ENCODE results near the gene FRMD4A.
"Not testable (repeated sequence)": the region's sequence is repeated elsewhere in the genome, so short reads cannot be mapped to it uniquely, and the experiment has no call there.

Gene FRMD4A

DNA sequence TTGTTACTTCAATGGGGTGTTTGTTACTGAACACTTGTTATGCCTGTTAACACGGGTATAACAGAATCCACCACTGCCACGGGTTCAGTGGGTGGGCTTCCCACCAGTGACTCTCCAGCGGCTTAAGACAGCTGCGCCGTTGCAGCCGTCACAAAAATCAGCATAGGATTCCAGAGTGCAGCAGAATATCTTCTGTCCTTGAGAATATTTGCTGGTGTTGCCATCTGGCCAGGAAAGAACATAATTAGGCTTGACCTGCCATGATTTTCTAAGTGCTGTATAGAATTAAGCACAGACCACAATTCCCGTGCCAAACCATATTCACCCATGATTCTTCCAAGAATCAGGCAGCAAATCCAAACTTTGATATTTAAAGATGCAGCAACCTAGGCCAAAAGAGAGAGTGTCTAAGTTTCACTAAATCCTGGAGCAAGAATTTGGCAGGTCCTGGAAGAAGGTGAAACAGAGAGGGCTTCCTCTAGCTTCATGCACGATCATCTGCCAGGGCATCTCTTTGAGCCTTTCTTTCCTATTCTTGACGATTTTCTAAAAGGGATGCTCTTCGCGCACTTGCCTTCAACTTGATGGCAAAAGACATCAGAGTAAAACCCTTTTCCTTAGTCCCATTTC, 95.0 kb downstream of the FRMD4A start:
- no peak for DNase-seq

DNA sequence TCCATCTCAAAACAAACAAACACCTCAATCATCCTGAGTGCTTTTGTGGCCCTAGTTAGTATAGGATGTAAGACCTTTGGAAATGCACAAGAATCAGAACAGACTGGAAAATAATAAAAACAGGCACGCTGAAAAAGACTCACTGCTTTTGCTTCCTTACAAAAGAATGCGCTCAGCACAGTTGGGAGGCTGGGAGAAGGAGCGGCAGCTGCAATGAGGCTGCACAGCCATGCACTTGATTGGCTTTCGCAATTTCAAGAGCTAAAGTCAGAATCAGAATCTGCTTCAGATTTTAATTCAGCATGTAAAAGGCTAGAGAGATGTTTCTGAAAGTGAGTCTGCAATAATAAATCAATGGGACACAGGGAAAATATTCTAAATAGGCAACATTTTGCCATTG, 97.2 kb downstream of the FRMD4A start:
- no peak for DNase-seq

DNA sequence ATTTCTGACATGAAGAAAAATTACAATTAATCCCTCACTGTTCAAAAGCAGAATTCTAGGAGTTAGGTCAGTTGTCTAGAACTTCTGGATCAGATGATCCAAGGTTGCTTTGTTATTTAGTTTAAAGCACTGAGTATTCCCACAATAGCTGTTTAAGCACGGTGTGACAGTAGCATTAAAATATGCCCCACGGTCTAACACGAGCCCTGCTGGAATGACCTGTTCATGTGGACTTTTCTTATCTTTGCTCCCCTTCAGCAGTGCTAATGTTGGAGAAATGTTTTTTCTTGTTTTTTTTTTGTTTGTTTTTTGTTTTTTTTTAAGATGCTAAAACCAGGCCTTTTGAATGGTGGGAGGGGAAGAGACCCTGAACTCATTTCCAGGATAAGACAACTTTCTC, 101.9 kb downstream of the FRMD4A start:
- not testable (repeated sequence) for DNase-seq

DNA sequence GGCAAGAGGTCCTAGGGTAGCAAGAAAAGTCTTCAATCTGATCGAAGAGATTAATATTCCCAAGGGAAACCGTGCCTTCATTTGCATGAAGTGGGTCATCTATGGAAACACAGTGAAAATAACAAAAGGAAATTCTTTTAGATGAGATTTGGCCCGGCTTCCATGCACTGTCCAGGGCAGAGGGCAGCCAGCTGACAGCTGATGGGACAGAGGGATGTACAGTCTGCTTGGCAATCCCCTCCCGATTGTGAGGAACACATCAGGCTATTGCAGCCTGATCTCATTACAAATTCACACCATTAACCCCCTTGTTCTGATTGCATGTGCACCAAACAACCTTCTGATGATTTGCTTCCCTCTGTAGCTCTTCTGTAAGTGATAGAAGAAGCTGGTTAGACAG, 105.3 kb downstream of the FRMD4A start:
- no peak for DNase-seq

DNA sequence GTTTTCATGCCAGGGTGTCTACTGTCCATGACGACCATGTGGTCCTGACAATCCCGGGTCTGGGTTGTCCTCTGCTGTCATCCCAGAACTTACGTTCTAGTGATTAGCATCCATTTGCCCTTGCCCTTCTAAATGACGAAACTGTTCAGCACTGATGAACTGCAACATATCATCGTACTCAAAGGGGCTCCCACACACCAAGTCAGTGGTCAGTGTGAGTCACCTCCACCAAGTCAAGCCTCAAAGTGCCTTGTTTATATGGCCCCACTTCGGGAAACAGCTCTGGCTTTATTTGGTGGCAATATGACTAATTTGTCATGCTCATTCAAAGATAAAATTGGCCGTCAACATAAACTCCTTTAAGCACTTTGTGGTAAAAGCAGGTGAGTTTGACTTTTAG, 110.7 kb downstream of the FRMD4A start:
- DNase-seq = no peak

DNA sequence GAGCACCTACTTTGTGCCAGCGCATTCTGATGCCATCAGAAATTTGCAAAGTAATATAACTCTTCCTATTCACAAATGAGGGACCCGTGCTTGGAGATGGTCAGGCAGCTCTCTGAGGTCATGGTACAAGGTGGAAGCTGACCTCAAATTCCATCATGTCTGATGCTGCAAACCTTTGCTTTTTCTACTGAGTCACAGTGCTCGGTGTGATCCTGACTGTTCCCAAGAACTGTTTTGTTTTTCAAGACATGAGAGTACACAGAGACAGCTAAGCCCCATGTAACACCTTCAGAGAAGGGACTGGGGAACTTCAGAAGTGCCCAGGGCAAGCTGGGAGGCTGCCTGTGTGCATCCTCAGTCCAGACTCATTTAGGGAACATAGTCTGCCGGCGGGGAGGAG, 111.3 kb downstream of the FRMD4A start:
- no peak for DNase-seq

DNA sequence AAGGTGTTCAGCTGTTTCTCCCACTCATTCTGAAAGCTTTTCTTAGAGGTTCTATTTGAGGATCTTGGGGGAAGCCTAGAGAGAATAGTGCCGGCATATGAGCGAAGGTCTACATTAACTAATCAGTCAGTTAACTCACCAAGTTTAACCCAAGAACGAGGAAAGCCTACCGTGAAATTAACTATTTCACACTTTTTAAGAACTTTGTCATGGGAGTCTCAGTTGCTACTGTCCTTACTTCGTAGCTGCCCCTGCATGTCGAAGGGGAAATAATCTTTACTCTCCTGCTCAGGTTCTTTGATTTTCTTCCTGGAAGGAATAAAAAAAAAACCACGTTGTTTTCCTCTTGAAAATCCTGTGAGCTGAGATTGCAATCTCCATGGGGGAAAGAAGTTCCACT, 115.1 kb downstream of the FRMD4A start:
- DNase-seq = no peak

DNA sequence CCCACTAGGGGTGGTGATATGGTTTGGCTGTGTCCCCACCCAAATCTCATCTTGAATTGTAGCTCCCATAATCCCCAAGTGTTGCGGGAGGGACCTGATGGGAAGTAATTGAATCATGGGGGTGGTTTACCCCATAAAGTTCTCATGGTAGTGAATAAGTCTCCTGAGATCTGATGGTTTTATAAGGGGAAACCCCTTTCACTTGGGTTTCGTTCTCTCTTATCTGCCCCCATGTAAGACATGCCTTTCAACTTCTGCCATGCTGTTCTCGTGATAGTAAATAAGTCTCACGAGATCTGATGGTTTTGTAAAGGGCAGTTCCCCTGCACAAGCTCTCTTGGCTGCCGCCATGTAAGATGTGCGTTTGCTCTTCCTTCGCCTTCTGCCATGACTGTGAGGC, 117.0 kb downstream of the FRMD4A start:
- DNase-seq = not testable (repeated sequence)

DNA sequence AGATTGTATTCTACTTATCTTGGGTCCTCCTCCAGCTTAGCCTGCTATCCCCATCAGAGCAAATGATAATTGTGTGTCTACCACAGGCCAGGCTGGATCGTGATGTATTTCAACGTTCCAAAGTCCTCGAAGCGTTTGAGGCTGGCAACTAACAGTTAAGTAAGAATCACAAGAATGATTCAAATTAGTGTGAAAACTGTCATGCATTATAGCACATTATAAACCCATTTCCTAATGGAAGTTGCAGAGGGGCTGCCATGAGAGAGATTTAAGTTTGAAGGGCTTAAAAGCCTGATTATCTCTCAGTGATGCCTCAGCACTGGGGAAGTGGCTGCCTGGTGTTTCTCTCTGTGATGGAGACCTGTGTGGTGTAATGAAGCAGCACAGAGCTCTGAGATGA, 119.1 kb downstream of the FRMD4A start:
- DNase-seq = no peak

DNA sequence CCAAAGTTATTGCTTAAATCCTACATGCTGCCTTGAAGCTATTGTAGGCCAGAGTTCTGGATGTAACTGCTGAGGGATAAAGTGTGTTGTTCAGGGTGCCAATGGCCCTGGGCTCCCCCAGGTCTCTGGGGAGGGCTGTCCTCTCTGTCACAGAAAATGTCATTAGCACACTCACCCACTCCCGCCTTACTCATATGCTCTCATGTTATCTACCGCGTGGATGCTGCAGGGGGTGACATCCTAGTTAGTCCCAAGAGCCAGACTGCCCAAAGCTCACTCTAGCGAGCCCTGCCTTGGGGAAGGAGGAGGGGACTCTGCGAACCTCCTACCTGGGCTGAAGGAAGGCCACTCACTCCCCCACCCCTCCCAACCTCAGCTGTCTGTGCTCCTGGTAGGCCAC, 122.5 kb downstream of the FRMD4A start:
- DNase-seq = no peak

DNA sequence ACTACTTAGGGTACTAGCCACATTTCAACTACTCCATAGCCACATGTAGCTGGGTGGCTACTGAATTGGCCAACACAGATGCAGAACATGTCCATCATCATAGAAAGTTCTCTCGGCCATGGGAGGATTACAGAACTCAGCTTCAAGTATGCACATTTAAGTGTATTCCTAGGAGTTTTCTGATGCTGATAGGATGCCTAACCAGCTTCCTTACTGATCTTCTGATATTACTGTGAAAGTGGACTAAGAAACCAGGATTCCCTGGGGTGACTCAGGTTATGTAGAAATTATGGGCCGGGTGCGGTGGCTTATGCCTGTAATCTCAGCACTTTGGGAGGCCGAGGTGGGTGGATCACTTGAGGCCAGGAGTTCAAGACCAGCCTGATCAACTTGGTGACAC, 125.5 kb downstream of the FRMD4A start:
- no peak for DNase-seq

DNA sequence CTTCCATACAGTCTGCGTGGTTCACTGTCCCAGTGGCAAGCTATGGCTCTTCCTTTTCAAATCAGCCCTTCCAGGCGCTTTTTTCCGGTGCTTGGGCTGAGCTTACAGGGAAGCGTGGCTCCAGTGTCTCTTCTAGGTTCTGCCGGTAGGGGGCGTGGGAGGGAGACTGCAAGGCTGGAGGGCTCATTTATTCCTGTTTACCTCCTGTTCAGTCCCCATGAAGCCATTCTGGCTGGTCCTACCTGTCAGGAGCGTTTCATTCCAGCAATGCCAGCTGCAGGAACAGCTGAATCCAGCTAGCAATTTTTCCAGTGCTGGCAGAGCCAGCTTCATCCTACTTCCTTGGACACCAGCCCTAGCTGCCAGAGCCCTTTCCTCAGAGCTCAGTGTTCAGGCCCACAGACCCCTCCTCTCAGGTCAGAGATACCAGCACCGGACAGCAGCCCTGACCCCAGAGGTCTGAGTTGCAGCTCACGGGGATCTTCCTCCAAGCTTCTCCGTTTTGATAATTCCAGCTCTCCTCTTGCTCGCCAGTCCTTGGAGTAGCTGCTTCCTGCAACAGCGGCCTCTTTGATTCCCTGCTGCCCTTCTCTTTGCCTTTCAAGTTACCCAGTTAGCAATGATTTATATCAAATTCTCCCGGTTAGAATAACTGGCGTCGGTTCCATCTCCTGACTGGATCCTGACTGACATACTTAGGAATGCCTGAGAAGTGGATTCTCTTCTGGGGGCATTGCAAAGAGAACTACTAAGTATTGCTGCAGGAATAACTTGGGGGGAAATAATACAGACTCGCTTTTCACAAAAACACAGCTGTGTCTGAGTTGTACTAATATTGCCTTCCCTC, 129.8 kb downstream of the FRMD4A start:
- DNase-seq = no peak

DNA sequence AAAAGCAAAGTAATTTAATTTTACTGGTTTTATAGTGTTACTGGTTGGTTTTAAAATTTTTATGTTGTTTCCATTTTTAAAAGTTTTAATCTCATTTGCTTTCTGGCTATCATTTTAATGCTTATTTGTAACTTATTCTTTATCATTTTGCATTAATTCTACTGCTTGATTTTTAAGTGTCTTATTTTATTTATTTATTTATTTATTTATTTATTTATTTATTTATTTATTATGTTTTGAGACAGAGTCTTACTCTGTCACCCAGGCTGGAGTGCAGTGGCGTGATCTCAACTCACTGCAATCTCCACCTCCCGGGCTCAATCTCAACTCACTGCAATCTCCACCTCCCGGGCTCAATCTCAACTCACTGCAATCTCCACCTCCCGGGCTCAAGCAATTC, 131.6 kb downstream of the FRMD4A start:
- not testable (repeated sequence) for DNase-seq

DNA sequence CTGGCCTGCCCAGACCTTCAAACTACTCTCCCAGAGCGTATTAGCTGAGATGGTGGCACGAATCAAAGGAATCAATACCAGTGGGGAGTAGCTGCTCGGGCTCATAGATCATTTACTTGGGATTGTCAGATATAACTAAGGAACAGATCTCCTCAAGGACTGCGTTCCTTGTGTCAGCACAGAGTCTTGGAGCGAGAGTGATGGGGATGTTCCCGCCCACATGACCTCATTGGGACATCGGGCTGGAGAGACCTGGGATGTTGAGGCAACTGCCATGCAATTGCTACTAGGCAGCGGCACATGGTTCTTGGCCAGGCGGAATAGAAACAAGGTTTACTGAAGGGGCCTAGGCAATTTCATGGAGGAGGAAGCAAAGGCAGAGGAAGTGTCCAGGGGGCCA, 132.6 kb downstream of the FRMD4A start:
- DNase-seq = no peak

DNA sequence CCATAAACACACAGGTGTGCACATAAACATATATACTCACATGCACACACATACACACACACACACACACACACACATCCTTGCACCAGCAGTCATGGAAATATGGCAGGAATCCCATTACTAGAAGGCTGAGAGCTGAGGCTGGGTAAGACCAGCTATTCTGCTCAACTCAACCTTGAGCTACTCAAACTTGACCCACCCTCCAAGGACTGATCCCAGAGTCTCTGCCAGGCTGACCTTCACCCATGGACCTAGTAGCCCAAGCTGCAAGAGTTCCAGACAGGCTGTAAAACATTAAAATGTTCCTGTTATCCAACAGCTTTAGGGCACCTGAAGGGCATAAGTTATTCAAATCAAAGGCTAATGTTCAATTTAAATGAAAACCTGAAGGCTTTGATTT, 134.6 kb downstream of the FRMD4A start:
- DNase-seq = no peak

DNA sequence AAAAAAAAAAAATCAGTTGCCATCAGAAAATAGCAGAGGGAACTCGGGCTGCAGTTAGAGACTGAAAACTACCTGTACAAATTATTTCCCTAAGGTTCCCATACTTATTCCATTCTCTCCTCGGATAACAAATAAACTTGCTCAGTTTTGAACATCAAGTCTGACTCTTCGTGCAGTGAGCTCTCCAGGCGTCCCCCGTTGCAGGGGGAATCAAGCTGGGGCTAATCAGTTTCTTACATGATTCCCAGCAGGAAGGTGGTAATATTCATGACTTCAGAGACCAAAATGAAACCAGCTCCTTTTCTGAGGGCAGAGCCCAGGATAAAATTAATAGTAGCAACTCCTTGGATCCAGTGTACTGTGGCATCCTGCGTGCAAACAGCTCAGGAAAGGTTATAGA, 135.3 kb downstream of the FRMD4A start:
- DNase-seq = no peak

DNA sequence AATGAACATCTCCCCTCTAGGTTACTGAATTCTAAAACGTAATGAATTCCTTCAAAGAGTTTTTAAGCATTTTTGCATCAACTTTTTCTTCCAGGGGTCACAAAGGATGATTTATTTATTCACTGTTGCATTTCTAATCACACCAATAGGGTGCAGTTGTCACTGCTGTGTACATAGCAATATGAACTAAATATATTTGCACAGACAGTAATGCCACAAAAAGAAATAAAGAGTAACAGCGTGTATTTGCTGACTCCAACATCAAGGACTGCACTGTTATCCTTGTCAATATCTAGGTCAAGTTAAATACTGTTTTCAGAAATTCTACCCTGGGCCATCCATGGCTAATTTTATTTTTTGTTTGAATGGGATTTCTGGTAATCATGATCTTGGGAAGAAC, 138.0 kb downstream of the FRMD4A start:
- DNase-seq = no peak

DNA sequence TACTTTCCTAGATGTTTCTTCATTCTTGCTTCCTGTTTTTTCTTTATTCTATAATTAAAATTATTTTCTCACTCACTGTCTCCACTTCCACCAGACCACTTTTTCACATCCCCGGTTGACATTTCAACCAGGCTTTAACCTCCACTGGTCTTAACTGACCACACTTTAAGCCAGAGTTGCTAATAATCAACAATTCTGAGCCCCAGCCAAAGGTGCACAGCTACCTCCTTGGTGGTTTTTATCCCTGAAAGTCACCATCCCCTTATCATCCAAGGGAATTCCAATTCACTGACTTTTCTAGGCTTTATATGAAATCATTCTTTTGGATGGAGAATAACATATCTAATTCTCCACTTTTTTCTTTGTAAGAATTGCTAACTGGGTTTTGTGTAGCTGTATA, 138.9 kb downstream of the FRMD4A start:
- no peak for DNase-seq

DNA sequence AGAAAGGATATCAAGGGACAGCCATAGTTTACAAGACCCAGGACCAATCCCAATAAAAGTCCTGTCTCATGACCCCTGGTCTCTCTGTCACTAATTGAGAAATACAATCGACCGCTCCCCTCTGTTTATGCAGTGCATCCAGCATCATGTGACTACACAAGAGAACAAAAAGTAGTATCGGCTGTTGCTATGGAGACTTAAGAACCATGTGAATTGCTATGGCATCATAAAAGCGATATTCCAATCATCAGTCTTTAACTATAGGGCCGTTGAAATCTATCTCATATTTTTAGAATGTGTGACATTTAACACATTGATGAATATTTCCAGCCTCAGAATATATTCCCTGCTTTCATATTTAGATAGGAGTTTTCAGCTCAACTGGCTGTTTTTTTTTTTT, 139.3 kb downstream of the FRMD4A start:
- DNase-seq = no peak

DNA sequence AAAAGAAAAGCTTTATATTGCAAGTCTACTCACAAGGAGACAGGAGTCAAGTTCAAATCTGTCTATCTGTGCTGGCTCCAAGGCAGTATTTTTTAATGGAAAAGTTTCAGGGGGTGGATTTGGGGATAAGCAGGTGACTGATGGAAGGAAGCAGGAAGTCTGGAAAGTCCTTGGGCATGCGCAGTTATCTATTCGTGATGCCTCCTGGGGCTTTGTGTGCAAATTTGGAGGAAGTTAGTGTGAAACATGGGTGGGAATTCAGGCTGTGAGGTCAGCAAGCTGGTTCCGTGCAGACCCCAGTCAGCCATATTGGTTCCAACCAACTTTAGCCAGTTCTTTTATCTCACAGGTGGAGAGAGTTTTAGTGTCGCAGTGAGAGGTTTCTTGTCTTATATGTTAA, 140.0 kb downstream of the FRMD4A start:
- no peak for DNase-seq

DNA sequence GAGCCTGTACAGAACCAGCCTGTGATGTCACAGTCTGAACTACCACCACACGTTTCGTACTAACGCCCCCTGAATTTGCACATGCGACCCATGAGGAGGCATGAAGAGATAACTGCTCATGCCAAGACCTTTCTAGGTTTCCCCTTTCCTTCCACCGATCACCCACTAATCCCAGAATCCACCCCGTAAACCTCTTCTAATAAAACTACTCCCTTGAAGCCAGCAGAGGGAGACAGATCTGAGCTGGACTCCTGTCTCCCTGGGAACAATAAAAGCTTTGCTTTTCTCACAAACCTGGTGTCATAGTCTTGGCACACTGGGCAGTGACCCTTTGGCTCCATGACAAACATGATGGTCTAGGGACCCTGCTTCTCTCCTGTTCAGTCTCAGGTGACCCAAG, 144.5 kb downstream of the FRMD4A start:
- DNase-seq = no peak

DNA sequence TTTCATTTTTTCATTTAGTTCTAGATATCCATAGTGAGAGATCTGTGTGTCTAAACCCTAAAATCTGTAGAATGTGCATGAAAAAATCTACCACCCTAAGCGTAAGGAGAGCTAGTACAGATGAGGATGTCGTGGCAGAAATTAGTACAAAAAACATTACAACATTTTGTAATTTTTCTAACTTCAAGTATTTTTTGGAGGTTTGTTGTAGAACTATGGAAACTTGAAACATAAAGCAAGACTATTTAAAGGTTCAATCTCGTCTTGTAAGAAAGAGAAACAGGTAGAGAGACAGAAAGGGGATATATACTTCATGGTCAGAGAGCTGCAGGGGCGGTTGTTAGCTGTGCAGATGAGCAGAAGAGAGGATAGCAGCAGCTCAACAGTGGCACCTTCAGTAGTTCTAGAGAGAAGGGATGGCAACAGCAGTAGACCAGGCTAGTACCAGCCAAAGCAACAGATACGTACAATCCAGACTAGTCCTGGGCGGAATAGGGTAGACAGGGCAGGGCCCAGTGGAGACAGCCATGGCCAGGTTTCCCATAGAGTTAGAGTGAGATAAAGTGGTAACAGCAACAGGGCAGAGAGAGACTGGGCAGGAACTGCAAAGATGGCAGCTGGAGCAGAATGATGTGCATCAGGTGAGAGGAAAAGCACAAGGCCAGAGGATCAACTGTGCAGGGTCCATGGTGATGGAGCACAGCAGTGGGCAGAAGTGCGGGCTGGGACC, 145.2 kb downstream of the FRMD4A start:
- no peak for DNase-seq

DNA sequence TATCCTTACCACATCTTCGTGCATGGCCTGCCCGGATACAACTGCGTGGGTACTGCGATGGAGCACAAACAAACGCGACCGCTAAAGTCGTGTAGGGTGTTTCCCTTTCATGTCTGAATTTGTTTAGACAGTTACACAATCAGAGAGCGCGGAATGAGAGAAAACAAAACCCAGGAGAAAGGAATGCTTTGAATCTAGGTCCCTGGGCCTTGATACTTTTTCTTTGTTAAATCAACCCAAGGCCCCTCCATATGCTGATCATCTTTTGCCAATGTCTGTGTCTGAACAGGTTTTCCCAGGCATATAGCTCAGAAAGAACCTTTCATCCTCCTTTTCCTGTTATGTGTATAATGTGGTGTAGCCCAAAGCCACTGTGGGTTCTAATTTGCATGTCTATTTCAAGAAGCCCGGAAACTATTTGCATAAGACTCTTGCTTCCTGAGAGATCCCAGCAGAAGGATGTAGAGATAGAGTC, 145.8 kb downstream of the FRMD4A start:
- DNase-seq = no peak

DNA sequence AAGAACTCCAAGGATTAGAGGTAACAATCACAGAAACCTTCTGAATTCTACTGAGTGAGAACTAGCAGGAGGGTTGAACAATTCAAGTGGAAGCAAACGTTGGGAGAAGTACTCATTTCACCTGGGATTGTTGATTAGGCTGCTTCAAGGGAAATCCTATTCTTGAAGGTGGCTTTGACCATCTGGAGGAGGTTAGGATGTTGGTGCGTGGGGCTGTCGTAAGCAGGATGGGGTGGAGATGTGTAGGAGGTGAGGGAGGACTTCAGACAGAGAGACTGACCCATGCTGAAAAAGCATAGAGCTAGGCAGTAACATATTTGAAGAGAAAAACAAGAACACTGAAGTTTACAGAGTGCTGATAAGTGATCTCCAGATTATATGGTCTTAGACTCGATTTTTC, 147.9 kb downstream of the FRMD4A start:
- no peak for DNase-seq

Data from NCI-H1092 treated with DMSO at 0.1 percent for 48 hours (cell line).